H9 (cell line): ENCODE results near the gene TMEM169. TPM values are rescaled to one million over a fixed set of nuclear protein-coding genes. Genes with fewer than 3 reads are reported as not detected.
A peak's percentile ranks its signal among the peaks of the same experiment; 100 is the strongest.

ENCODE experiments used
- DNase-seq: peaks from one replicate; pipeline ENCODE4 v3.0.0-alpha.2; 2017
- H2AFZ ChIP-seq: one replicate; pipeline ENCODE4 v1.6.1; 2013; ENCODE audit warnings: mild to moderate bottlenecking, low read length, control low read depth, moderate library complexity
- H2AK5ac ChIP-seq: 2 replicates; pipeline ENCODE4 v1.6.1; 2013; ENCODE audit warnings: low read length, control low read depth, mixed read lengths; ENCODE audit not compliant: insufficient read length
- H2BK120ac ChIP-seq: one replicate; pipeline ENCODE4 v1.6.1; 2013; ENCODE audit warnings: low read depth, mild to moderate bottlenecking, low read length, control low read depth, inconsistent platforms; ENCODE audit not compliant: poor library complexity, severe bottlenecking
- H2BK12ac ChIP-seq: 2 replicates; pipeline ENCODE4 v1.6.1; 2013; ENCODE audit warnings: low read length, control low read depth, mixed read lengths, low read depth; ENCODE audit not compliant: insufficient read length
- H2BK15ac ChIP-seq: 2 replicates; pipeline ENCODE4 v1.6.1; 2013; ENCODE audit warnings: low read depth, low read length, control low read depth
- H2BK20ac ChIP-seq: one replicate; pipeline ENCODE4 v1.6.1; 2013; ENCODE audit warnings: low read depth, mild to moderate bottlenecking, low read length, control low read depth, inconsistent platforms; ENCODE audit not compliant: poor library complexity, severe bottlenecking
- H2BK5ac ChIP-seq: 2 replicates; pipeline ENCODE4 v1.6.1; 2013; ENCODE audit warnings: low read length, control low read depth, mixed read lengths; ENCODE audit not compliant: insufficient read length
- H3K14ac ChIP-seq: 2 replicates; pipeline ENCODE4 v1.6.1; 2013; ENCODE audit warnings: low read length, control low read depth; ENCODE audit not compliant: insufficient read depth
- H3K18ac ChIP-seq: 2 replicates; pipeline ENCODE4 v1.6.1; 2013; ENCODE audit warnings: low read depth, mild to moderate bottlenecking, mixed read lengths, low read length, control low read depth; ENCODE audit not compliant: insufficient read length
- H3K23ac ChIP-seq: 2 replicates; pipeline ENCODE4 v1.6.1; 2013; ENCODE audit warnings: low read length, control low read depth, mixed read lengths, low read depth; ENCODE audit not compliant: insufficient read length
- H3K23me2 ChIP-seq: 2 replicates; pipeline ENCODE4 v1.6.1; 2013; ENCODE audit warnings: low read depth, mild to moderate bottlenecking, mixed read lengths, low read length, control low read depth; ENCODE audit not compliant: insufficient read length, poor library complexity, severe bottlenecking
- H3K27ac ChIP-seq: 2 replicates; pipeline ENCODE4 v1.5.1; 2013; ENCODE audit warnings: low read length, control low read depth, mixed read lengths, low read depth; ENCODE audit not compliant: insufficient read length
- H3K27me3 ChIP-seq: 2 replicates; pipeline ENCODE4 v1.6.1; 2013; ENCODE audit warnings: low read length, control low read depth, inconsistent platforms; ENCODE audit not compliant: insufficient read depth
- H3K4ac ChIP-seq: 2 replicates; pipeline ENCODE4 v1.6.1; 2013; ENCODE audit warnings: low read depth, mild to moderate bottlenecking, control low read depth, inconsistent platforms, low read length, moderate library complexity
- H3K4me1 ChIP-seq: 2 replicates; pipeline ENCODE4 v1.6.1; 2013; ENCODE audit warnings: low read length, control low read depth, inconsistent platforms; ENCODE audit not compliant: insufficient read depth
- H3K4me2 ChIP-seq: 2 replicates; pipeline ENCODE4 v1.6.1; 2013; ENCODE audit warnings: low read length, control low read depth, mixed read lengths; ENCODE audit not compliant: insufficient read length, insufficient read depth
- H3K56ac ChIP-seq: 2 replicates; pipeline ENCODE4 v1.6.1; 2013; ENCODE audit warnings: low read depth, mild to moderate bottlenecking, mixed read lengths, low read length, control low read depth; ENCODE audit not compliant: insufficient read length
- H3K79me1 ChIP-seq: 2 replicates; pipeline ENCODE4 v1.6.1; 2013; ENCODE audit warnings: low read depth, mild to moderate bottlenecking, moderate library complexity, low read length, control low read depth, inconsistent platforms; ENCODE audit not compliant: insufficient read depth, poor library complexity, severe bottlenecking
- H3K79me2 ChIP-seq: 2 replicates; pipeline ENCODE4 v1.6.1; 2013; ENCODE audit warnings: low read length, control low read depth, inconsistent platforms; ENCODE audit not compliant: insufficient read depth
- H3K9ac ChIP-seq: 2 replicates; pipeline ENCODE4 v1.6.1; 2013; ENCODE audit warnings: low read length, control low read depth, mixed read lengths; ENCODE audit not compliant: insufficient read length; ENCODE audit errors: extremely low read depth
- H3K9me3 ChIP-seq: one replicate; pipeline ENCODE4 v1.6.1; 2013; ENCODE audit warnings: low read depth, low read length, inconsistent platforms; ENCODE audit not compliant: control insufficient read depth
- H3T11ph ChIP-seq: one replicate; pipeline ENCODE4 v1.6.1; 2013; ENCODE audit warnings: mild to moderate bottlenecking, low read length, control low read depth, inconsistent platforms
- H4K20me1 ChIP-seq: one replicate; pipeline ENCODE4 v1.6.1; 2013; ENCODE audit not compliant: control insufficient read depth, insufficient read length, insufficient read depth
- H4K5ac ChIP-seq: 2 replicates; pipeline ENCODE4 v1.6.1; 2013; ENCODE audit warnings: low read depth, mild to moderate bottlenecking, mixed read lengths, low read length, control low read depth; ENCODE audit not compliant: insufficient read length
- H4K8ac ChIP-seq: replicated peaks from 2 replicates; pipeline ENCODE4 v1.6.1; 2013; ENCODE audit warnings: low read length, control low read depth, mixed read lengths, low read depth; ENCODE audit not compliant: insufficient read length
- H4K91ac ChIP-seq: 2 replicates; pipeline ENCODE4 v1.6.1; 2013; ENCODE audit warnings: low read depth, mild to moderate bottlenecking, moderate library complexity, mixed read lengths, low read length, control low read depth; ENCODE audit not compliant: insufficient read length
- H3K27ac Mint-ChIP-seq, 3 experiments: 2 replicates in 2 of 3; 3 replicates in 1 of 3; pipeline ENCODE4 v1.8.0; 2020 to 2021; ENCODE audit warnings: mixed read lengths in 3 of 3, mild to moderate bottlenecking in 1 of 3, moderate library complexity in 1 of 3
- H3K27me3 Mint-ChIP-seq: 2 replicates; pipeline ENCODE4 v1.8.0; 2021; ENCODE audit warnings: low read depth, mild to moderate bottlenecking, moderate library complexity, mixed read lengths
- H3K36me3 Mint-ChIP-seq, 3 experiments: 2 replicates in 2 of 3; 3 replicates in 1 of 3; pipeline ENCODE4 v1.8.0; 2020 to 2021; ENCODE audit warnings: low read depth in 3 of 3, mixed read lengths in 3 of 3; ENCODE audit not compliant: insufficient read depth in 1 of 3
- H3K4me1 Mint-ChIP-seq, 2 experiments: 2 replicates each; pipeline ENCODE4 v1.8.0; 2020; ENCODE audit warnings: mixed read lengths in 2 of 2
- H3K4me3 Mint-ChIP-seq, 2 experiments: 2 replicates in 1 of 2; 3 replicates in 1 of 2; pipeline ENCODE4 v1.8.0; 2020 to 2021; ENCODE audit warnings: mild to moderate bottlenecking in 2 of 2, mixed read lengths in 2 of 2, moderate library complexity in 1 of 2
- H3K9me3 Mint-ChIP-seq, 2 experiments: 2 replicates in 1 of 2; 3 replicates in 1 of 2; pipeline ENCODE4 v1.8.0; 2020; ENCODE audit warnings: mild to moderate bottlenecking in 2 of 2, mixed read lengths in 2 of 2, moderate library complexity in 1 of 2
- CTCF ChIP-seq: fragments of 200-600 bp; sonication (generic); conservative IDR thresholded peaks from 3 replicates; pipeline ENCODE4 v1.8.0; 2021; ENCODE audit warnings: antibody characterized with exemption, mild to moderate bottlenecking
- WGBS: extraction: QIAGEN DNeasy Blood & Tissue Kit; methylation state at CpG from one replicate; pipeline ENCODE4 v1.1.7; 2013; ENCODE audit warnings: missing lambda C conversion rate, low lambda C conversion rate, mixed read lengths; ENCODE audit not compliant: insufficient read length; ENCODE audit errors: extremely low coverage; 5-methylcytosine and 5-hydroxymethylcytosine counted together
- total RNA-seq: library from RNA; stranded (reverse); gene quantifications from 2 replicates; pipeline ENCODE4 v1.2.1, GENCODE V29; 2021

TMEM169 gene
- total RNA-seq, 1 experiment from 2014 or later: 1.0 TPM

- no peaks in the 10 kb centered on the region for H3K79me2 ChIP-seq
- H3K4me2 ChIP-seq: no peak overlapping the region
- Mint-ChIP-seq H3K27me3 (no peaks in the 10 kb centered on the region), H3K36me3 (peaks cover 4 to 31% (median 18%) of the 10 kb centered on the region in 3 experiments; a peak in 6 of 7 replicates), H3K4me1 (peaks cover 3 to 11% of the 10 kb centered on the region in 2 experiments), H3K27ac (no peak overlapping the region), H3K4me3 (no peak overlapping the region), H3K9me3 (no peaks in the 10 kb centered on the region)
- no peak overlapping the region for H4K8ac ChIP-seq
- TF ChIP-seq CTCF: peak; percentile 43; the same call in 2 of the 3 replicates
- no peak overlapping the region for H3K4ac ChIP-seq
- H2BK15ac ChIP-seq: no peak overlapping the region
- H3K9ac ChIP-seq: no peak overlapping the region
- no peak overlapping the region for H3K56ac ChIP-seq
- no peak overlapping the region for H4K91ac ChIP-seq
- H3K4me1 ChIP-seq: no peaks in the 10 kb centered on the region
- no peak overlapping the region for H2AK5ac ChIP-seq
- no peak overlapping the region for H3K14ac ChIP-seq
- no peak for DNase-seq
- no peak overlapping the region for H3K27ac ChIP-seq
- H3K27me3 ChIP-seq: no peaks in the 10 kb centered on the region
- H2BK120ac ChIP-seq: no peak overlapping the region
- no peaks in the 10 kb centered on the region for H4K20me1 ChIP-seq
- H3K18ac ChIP-seq: no peak overlapping the region
- no peaks in the 10 kb centered on the region for H3K79me1 ChIP-seq
- WGBS: no CpG with 5 or more reads among the region's 2 CpGs
- no peak overlapping the region for H2BK5ac ChIP-seq
- H3K23me2 ChIP-seq: no peaks in the 10 kb centered on the region
- H2BK20ac ChIP-seq: no peak overlapping the region
- H4K5ac ChIP-seq: no peak overlapping the region
- H2BK12ac ChIP-seq: no peak overlapping the region
- no peak overlapping the region for H3T11ph ChIP-seq
- no peak overlapping the region for H3K23ac ChIP-seq
- H2AFZ ChIP-seq: no peak overlapping the region
- H3K9me3 ChIP-seq: no peaks in the 10 kb centered on the region
These were observed 17.6 kb upstream of the TMEM169 start for GRCh38 chr2:216064014-216064630.
